WTC11 (cell line): ENCODE results near the gene FANCC. TPM values are rescaled to one million over a fixed set of nuclear protein-coding genes. Genes with fewer than 3 reads are reported as not detected.

ENCODE experiments used
- ATAC-seq: fragments of 200-7000 bp; cut with Tn5 transposase; 2 replicates; pipeline ENCODE4 v1.10.0; 2021; ENCODE audit warnings: mild to moderate bottlenecking, moderate library complexity
- CTCF ChIA-PET: fragments of 300-600 bp; sonication (Branson Sonifier 250); formaldehyde crosslinking; loops from one replicate; lab custom pipeline; 2021; ENCODE audit warnings: antibody characterized with exemption; lab: Charles Lee
- POLR2A ChIA-PET: fragments of 350-600 bp; sonication (Branson Sonifier 250); formaldehyde crosslinking; loops from one replicate; lab custom pipeline; 2021; ENCODE audit warnings: antibody characterized with exemption; lab: Charles Lee
- DNase-seq: peaks from one replicate; pipeline ENCODE4 v3.0.0; 2021; ENCODE audit warnings: low spot score
- H3K27ac Mint-ChIP-seq: 2 replicates; pipeline ENCODE4 v1.8.0; 2021; ENCODE audit warnings: mixed read lengths
- H3K27me3 Mint-ChIP-seq: 2 replicates; pipeline ENCODE4 v1.8.0; 2021; ENCODE audit warnings: low read depth, mild to moderate bottlenecking, moderate library complexity, mixed read lengths
- H3K36me3 Mint-ChIP-seq: 2 replicates; pipeline ENCODE4 v1.8.0; 2021; ENCODE audit warnings: mixed read lengths
- H3K4me1 Mint-ChIP-seq: 2 replicates; pipeline ENCODE4 v1.8.0; 2022; ENCODE audit warnings: mixed read lengths
- H3K4me3 Mint-ChIP-seq: 2 replicates; pipeline ENCODE4 v1.8.0; 2021; ENCODE audit warnings: mild to moderate bottlenecking, moderate library complexity, mixed read lengths
- H3K9me3 Mint-ChIP-seq: 2 replicates; pipeline ENCODE4 v1.8.0; 2021; ENCODE audit warnings: mixed read lengths
- ESRRA ChIP-seq: sonication (generic); formaldehyde crosslinking; IDR thresholded peaks from 2 replicates; pipeline ENCODE4 v1.8.1; 2022; ENCODE audit warnings: mild to moderate bottlenecking, missing genetic modification reagents, borderline replicate concordance
- FOXK1 ChIP-seq: sonication (generic); formaldehyde crosslinking; IDR thresholded peaks from 2 replicates; pipeline ENCODE4 v1.8.0; 2022; ENCODE audit warnings: mild to moderate bottlenecking, moderate library complexity, missing genetic modification reagents
- JAZF1 ChIP-seq: fragments of 250-450 bp; sonication (Bioruptor Pico); IDR thresholded peaks from 2 replicates; pipeline ENCODE4 v1.9.0; 2021; ENCODE audit warnings: moderate library complexity, mild to moderate bottlenecking, inconsistent platforms
- RELA ChIP-seq: sonication (generic); formaldehyde crosslinking; IDR thresholded peaks from 2 replicates; pipeline ENCODE4 v1.8.1; 2022; ENCODE audit warnings: missing genetic modification reagents, mild to moderate bottlenecking, borderline replicate concordance
- RORB ChIP-seq: fragments of 250-450 bp; sonication (Bioruptor Pico); IDR thresholded peaks from 2 replicates; pipeline ENCODE4 v1.9.0; 2021; ENCODE audit warnings: mild to moderate bottlenecking
- SMAD3 ChIP-seq: sonication (generic); formaldehyde crosslinking; IDR thresholded peaks from 2 replicates; pipeline ENCODE4 v1.8.0; 2022; ENCODE audit warnings: missing genetic modification reagents, mild to moderate bottlenecking, borderline replicate concordance
- SP1 ChIP-seq: sonication (generic); formaldehyde crosslinking; conservative IDR thresholded peaks from 2 replicates; pipeline ENCODE4 v1.8.1; 2022; ENCODE audit warnings: missing genetic modification reagents
- TEAD4 ChIP-seq: sonication (generic); formaldehyde crosslinking; IDR thresholded peaks from 2 replicates; pipeline ENCODE4 v1.8.0; 2022; ENCODE audit warnings: mild to moderate bottlenecking, missing genetic modification reagents
- total RNA-seq: library from RNA; stranded (reverse); gene quantifications from 3 replicates; pipeline ENCODE4 v1.2.3, GENCODE V29; 2021
- TF ChIP-seq, protein P1 (sequence below): sonication (generic); formaldehyde crosslinking; IDR thresholded peaks from 2 replicates; pipeline ENCODE4 v1.8.0; 2022; ENCODE audit warnings: mild to moderate bottlenecking, missing genetic modification reagents
- TF ChIP-seq, protein P2 (sequence below): fragments of 250-450 bp; sonication (Bioruptor Pico); IDR thresholded peaks from 2 replicates; pipeline ENCODE4 v1.9.0; 2021; ENCODE audit warnings: mild to moderate bottlenecking
- TF ChIP-seq, protein P3 (sequence below): fragments of 250-450 bp; sonication (Bioruptor Pico); conservative IDR thresholded peaks from 2 replicates; pipeline ENCODE4 v1.9.0; 2021; ENCODE audit warnings: mild to moderate bottlenecking
- TF ChIP-seq, protein P4 (sequence below): sonication (generic); formaldehyde crosslinking; IDR thresholded peaks from 2 replicates; pipeline ENCODE4 v1.8.1; 2022; ENCODE audit warnings: missing genetic modification reagents, borderline replicate concordance
- TF ChIP-seq, protein P5 (sequence below): sonication (generic); formaldehyde crosslinking; IDR thresholded peaks from 2 replicates; pipeline ENCODE4 v1.8.0; 2023; ENCODE audit warnings: missing genetic modification reagents
- TF ChIP-seq, protein P6 (sequence below): sonication (generic); formaldehyde crosslinking; IDR thresholded peaks from 2 replicates; pipeline ENCODE4 v1.8.1; 2023; ENCODE audit warnings: mild to moderate bottlenecking, moderate library complexity, missing genetic modification reagents
- TF ChIP-seq, protein P7 (sequence below): sonication (generic); formaldehyde crosslinking; IDR thresholded peaks from 2 replicates; pipeline ENCODE4 v1.8.0; 2023; ENCODE audit warnings: mild to moderate bottlenecking, missing genetic modification reagents
- TF ChIP-seq, protein P8 (sequence below): sonication (generic); formaldehyde crosslinking; IDR thresholded peaks from 2 replicates; pipeline ENCODE4 v1.8.1; 2022; ENCODE audit warnings: mild to moderate bottlenecking, missing genetic modification reagents, moderate library complexity, borderline replicate concordance
- TF ChIP-seq, protein P9 (sequence below): sonication (generic); formaldehyde crosslinking; IDR thresholded peaks from 2 replicates; pipeline ENCODE4 v1.8.1; 2023; ENCODE audit warnings: mild to moderate bottlenecking, missing genetic modification reagents, moderate library complexity

The FANCC gene
- total RNA-seq, 1 experiment from 2014 or later, result 10.9 TPM

DNA sequence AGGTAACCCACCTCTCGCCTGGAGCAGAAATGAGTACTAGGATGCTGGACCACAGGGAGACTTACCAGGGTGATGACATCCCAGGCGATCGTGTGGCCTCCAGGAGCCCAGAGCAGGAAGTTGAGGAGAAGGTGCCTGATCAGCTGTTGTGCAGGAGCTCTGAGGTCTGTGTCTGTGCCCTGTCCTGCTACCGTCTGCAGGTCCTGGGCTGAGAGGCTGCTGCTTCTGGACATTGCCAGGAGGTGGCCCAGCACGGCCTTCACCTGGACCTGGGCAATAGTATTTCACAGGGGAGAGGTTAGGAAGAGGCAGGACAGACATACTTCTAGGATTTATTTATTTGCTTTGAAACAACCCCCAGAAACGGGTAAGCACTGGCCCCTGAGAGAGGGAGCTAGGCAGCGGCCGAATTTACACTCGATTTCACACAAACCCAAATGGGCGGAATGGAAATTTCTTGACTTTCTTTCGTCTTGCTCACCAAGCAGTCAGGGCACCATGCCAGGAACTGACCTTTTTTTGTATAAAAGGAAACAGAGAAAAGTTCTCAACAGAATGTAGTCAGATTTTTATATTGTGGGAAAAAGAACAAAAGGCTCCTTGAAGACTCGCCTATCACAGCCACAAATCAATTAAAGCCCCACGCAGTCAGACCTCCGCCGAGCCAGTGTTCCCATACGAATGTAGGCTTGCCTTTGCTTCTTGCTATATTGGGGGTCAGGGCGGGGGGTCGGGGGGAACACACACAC lies 210.3 kb downstream of the FANCC start (continued):
- TF ChIP-seq SP1 (CRISPR knock-in tag), result no peak

DNA sequence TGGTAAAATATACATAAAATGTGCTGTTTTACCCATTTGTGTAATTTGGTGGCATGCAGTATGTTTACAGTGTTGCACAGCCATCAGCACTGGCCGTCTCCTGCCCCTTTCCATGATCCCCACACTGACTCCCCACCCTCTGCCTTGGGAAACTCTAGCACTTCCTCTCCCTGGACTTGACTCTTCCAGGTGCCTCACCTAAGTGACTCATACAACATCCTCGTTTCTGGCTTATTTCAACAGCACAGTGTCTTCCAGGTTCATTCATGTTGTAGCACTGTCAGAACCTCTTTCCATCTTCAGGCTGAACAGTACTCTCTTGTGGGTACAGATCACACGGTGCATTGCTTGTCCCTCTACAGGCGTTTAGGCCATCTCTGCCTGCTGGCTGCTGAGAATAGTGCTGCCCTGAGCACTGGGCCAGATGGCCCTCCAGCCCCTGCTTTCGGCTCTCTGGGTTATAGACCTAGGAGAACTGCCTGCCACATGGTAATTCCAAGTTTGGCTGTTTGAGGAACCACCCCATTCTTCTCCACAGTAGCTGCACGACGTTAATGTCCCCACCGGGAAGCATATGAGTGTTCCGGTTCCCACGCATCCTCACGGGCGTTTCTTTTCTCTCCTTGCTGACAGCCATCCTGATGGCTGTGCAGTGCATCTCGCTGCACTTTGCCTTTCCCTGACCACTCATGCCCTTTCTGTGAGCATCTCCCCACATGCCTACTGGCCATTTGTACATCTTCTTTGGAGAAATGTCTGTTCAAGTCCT lies 211.8 kb downstream of the FANCC start:
- Mint-ChIP-seq H3K27ac (peak overlapping the region; percentile 8), H3K9me3 (no peaks in the 10 kb centered on the region), H3K4me1 (peaks cover 13% of the 10 kb centered on the region), H3K4me3 (no peak overlapping the region), H3K27me3 (no peaks in the 10 kb centered on the region), H3K36me3 (0 out of 2 replicates have a peak, but pooled peaks cover 4% of the 10 kb centered on the region)
- DNase-seq, result no peak
- POLR2A ChIA-PET, result no interaction called here
- TF ChIP-seq RORB (CRISPR knock-in tag) (no peak), FOXK1 (CRISPR knock-in tag) (no peak), RELA (CRISPR knock-in tag) (no peak), TEAD4 (CRISPR knock-in tag) (no peak), JAZF1 (CRISPR knock-in tag) (no peak), ESRRA (CRISPR knock-in tag) (no peak), SMAD3 (CRISPR knock-in tag) (no peak)
- TF ChIP-seq, protein P1, sequence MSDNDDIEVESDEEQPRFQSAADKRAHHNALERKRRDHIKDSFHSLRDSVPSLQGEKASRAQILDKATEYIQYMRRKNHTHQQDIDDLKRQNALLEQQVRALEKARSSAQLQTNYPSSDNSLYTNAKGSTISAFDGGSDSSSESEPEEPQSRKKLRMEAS (CRISPR knock-in tag), result no peak
- TF ChIP-seq, protein P2, sequence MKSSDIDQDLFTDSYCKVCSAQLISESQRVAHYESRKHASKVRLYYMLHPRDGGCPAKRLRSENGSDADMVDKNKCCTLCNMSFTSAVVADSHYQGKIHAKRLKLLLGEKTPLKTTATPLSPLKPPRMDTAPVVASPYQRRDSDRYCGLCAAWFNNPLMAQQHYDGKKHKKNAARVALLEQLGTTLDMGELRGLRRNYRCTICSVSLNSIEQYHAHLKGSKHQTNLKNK, result no peak
- TF ChIP-seq, protein P3, sequence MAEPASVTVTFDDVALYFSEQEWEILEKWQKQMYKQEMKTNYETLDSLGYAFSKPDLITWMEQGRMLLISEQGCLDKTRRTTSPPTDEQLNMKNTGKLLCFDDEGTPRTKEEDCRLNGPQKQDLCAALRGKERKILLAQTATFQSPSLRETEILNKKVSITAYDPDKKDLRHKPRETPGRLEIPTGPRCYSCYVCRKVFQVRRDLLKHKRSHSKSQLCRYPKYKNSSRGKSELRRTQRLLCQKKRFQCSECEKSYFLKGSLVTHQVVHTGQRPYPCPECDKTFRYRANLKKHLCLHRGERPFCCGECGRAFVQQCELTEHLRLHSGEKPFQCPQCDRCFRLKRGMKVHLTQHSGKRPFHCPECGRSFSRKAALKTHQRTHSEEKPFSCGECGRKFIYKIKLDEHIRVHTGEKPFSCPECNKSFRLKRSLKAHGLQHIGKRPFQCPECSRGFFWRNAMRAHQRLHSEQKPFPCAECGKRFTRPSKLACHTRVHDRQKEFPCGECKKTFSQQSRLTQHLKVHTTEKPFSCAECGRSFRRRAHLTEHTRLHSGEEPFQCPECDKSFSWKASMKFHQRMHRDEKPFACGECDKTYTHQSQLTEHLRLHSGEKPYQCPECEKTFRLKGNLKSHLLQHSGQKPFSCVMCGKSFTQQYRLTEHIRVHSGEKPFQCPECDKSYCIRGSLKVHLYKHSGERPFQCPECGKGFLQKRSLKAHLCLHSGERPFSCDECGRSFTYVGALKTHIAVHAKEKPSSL, result no peak
- TF ChIP-seq, protein P4, sequence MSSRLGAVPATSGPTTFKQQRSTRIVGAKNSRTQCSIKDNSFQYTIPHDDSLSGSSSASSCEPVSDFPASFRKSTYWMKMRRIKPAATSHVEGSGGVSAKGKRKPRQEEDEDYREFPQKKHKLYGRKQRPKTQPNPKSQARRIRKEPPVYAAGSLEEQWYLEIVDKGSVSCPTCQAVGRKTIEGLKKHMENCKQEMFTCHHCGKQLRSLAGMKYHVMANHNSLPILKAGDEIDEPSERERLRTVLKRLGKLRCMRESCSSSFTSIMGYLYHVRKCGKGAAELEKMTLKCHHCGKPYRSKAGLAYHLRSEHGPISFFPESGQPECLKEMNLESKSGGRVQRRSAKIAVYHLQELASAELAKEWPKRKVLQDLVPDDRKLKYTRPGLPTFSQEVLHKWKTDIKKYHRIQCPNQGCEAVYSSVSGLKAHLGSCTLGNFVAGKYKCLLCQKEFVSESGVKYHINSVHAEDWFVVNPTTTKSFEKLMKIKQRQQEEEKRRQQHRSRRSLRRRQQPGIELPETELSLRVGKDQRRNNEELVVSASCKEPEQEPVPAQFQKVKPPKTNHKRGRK (CRISPR knock-in tag), result no peak
- TF ChIP-seq, protein P5, sequence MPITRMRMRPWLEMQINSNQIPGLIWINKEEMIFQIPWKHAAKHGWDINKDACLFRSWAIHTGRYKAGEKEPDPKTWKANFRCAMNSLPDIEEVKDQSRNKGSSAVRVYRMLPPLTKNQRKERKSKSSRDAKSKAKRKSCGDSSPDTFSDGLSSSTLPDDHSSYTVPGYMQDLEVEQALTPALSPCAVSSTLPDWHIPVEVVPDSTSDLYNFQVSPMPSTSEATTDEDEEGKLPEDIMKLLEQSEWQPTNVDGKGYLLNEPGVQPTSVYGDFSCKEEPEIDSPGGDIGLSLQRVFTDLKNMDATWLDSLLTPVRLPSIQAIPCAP, result no peak
- TF ChIP-seq, protein P6, sequence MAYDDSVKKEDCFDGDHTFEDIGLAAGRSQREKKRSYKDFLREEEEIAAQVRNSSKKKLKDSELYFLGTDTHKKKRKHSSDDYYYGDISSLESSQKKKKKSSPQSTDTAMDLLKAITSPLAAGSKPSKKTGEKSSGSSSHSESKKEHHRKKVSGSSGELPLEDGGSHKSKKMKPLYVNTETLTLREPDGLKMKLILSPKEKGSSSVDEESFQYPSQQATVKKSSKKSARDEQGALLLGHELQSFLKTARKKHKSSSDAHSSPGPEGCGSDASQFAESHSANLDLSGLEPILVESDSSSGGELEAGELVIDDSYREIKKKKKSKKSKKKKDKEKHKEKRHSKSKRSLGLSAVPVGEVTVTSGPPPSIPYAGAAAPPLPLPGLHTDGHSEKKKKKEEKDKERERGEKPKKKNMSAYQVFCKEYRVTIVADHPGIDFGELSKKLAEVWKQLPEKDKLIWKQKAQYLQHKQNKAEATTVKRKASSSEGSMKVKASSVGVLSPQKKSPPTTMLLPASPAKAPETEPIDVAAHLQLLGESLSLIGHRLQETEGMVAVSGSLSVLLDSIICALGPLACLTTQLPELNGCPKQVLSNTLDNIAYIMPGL (CRISPR knock-in tag), result no peak
- TF ChIP-seq, protein P7, sequence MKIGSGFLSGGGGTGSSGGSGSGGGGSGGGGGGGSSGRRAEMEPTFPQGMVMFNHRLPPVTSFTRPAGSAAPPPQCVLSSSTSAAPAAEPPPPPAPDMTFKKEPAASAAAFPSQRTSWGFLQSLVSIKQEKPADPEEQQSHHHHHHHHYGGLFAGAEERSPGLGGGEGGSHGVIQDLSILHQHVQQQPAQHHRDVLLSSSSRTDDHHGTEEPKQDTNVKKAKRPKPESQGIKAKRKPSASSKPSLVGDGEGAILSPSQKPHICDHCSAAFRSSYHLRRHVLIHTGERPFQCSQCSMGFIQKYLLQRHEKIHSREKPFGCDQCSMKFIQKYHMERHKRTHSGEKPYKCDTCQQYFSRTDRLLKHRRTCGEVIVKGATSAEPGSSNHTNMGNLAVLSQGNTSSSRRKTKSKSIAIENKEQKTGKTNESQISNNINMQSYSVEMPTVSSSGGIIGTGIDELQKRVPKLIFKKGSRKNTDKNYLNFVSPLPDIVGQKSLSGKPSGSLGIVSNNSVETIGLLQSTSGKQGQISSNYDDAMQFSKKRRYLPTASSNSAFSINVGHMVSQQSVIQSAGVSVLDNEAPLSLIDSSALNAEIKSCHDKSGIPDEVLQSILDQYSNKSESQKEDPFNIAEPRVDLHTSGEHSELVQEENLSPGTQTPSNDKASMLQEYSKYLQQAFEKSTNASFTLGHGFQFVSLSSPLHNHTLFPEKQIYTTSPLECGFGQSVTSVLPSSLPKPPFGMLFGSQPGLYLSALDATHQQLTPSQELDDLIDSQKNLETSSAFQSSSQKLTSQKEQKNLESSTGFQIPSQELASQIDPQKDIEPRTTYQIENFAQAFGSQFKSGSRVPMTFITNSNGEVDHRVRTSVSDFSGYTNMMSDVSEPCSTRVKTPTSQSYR (CRISPR knock-in tag), result no peak
- TF ChIP-seq, protein P8, sequence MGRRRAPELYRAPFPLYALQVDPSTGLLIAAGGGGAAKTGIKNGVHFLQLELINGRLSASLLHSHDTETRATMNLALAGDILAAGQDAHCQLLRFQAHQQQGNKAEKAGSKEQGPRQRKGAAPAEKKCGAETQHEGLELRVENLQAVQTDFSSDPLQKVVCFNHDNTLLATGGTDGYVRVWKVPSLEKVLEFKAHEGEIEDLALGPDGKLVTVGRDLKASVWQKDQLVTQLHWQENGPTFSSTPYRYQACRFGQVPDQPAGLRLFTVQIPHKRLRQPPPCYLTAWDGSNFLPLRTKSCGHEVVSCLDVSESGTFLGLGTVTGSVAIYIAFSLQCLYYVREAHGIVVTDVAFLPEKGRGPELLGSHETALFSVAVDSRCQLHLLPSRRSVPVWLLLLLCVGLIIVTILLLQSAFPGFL (CRISPR knock-in tag), result no peak
- TF ChIP-seq, protein P9, sequence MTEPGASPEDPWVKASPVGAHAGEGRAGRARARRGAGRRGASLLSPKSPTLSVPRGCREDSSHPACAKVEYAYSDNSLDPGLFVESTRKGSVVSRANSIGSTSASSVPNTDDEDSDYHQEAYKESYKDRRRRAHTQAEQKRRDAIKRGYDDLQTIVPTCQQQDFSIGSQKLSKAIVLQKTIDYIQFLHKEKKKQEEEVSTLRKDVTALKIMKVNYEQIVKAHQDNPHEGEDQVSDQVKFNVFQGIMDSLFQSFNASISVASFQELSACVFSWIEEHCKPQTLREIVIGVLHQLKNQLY (CRISPR knock-in tag), result no peak
- CTCF ChIA-PET, result interaction anchor here (4.0 kb wide), 1 partner anchor 26 kb away, joined by 25 read pairs; no protein-coding TSS in a partner anchor
- no peak for ATAC-seq
